ENCODE results near the gene RIMKLA. TPM values are rescaled to one million over a fixed set of nuclear protein-coding genes. Genes with fewer than 3 reads are reported as not detected.

RIMKLA gene
- total and polyA plus RNA-seq, 2 experiments from 2014 or later: 4.1 to 6.6 TPM

DNA sequence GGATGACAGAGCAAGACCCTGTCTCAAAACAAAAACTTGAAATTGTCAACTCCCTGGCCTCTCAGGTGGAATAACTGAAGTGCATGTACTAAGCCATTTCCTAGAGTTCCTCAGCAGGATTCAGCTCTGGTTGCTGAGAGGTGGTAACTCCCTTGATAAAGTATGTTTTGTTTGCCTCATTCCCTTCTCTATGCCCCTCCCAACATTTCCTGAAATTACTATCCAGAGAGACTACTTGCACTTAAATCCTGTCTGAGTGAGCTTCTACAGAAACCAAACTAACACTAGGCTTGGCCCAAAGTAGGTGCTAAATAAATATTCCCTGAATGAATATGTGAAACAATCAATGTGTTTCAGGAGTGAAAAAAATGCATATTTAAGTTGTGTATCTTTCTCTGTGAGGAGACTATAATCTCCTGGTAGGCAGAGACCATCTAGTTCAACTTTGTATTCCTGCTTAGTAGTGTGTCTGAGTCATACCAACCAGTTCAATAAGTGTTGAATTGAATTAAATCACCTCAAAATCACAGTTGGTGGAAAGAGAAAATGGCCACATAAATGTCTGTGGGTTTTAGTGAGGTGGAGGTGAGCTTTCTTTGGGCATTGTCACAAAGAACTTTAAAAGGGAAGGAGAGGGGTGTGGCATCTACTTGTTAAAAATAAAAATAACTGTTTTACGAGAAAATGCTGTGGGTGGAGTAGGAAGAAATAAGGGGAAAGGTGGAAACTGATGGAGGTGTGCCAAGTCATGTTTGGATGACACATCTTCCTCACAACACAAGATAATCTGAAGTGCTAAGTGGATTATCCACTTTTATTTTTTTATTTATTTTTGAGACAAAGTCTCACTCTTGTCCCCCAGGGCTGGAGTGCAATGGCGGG is 12.6 kb downstream of the RIMKLA start:
- Histone ChIP-seq H4K20me1 (replicated peaks; ENCODE audit: insufficient read depth) (no peaks in the 10 kb centered on the region), H3K36me3 (ENCODE audit: insufficient read depth) (no peaks in the 10 kb centered on the region), H3K79me2 (replicated peaks; ENCODE audit: insufficient read depth) (no peaks in the 10 kb centered on the region), H3K27ac (ENCODE audit: low read depth) (no peak overlapping the region), H3K4me1 (ENCODE audit: insufficient read depth) (no peaks in the 10 kb centered on the region), H3K4me3 (no peak overlapping the region), H3K9me2 (ENCODE audit: insufficient read depth) (no peaks in the 10 kb centered on the region), H3K4me2 (no peak overlapping the region), H3F3A (replicated peaks; ENCODE audit: low read depth) (no peaks in the 10 kb centered on the region), H2AFZ (no peak overlapping the region), H3K27me3 (ENCODE audit: insufficient read depth) (no peaks in the 10 kb centered on the region)
- Mint-ChIP-seq H3K27ac (peak overlapping the region; percentile 26; the same call in 1 of the 2 replicates), H3K4me3 (no peak overlapping the region), H3K9me3 (no peaks in the 10 kb centered on the region), H3K36me3 (ENCODE audit: low read depth) (no peaks in the 10 kb centered on the region), H3K4me1 (no peaks in the 10 kb centered on the region), H3K27me3 (ENCODE audit: insufficient read depth, low read depth, poor library complexity) (no peaks in the 10 kb centered on the region)
- no peak for ATAC-seq
- DNase-seq (ENCODE audit: low spot score): no peak
- no peak for TF ChIP-seq JUNB (IDR thresholded peaks at IDR 0.05; ENCODE audit: unreplicated experiment)
- no peak for TF ChIP-seq CTCF (conservative IDR thresholded peaks at IDR 0.05; ENCODE audit: low read depth in 2 of 2)
- no peak for TF ChIP-seq STAT1 (IDR thresholded peaks at IDR 0.05; ENCODE audit: unreplicated experiment)
- TF ChIP-seq ZNF331 (CRISPR knock-in tag; IDR thresholded peaks at IDR 0.05; ENCODE audit: low read depth): no peak
- TF ChIP-seq EZH2phosphoT487 (IDR thresholded peaks at IDR 0.05; ENCODE audit: unreplicated experiment): no peak
- TF ChIP-seq ZNF462 (CRISPR knock-in tag; IDR thresholded peaks at IDR 0.05): no peak
- no peak for TF ChIP-seq POLR2AphosphoS5 (IDR thresholded peaks at IDR 0.05; ENCODE audit: low read depth)
- TF ChIP-seq CREB1 (CRISPR knock-in tag; IDR thresholded peaks at IDR 0.05; ENCODE audit: low read depth): no peak
- TF ChIP-seq ZNF114 (CRISPR knock-in tag; IDR thresholded peaks at IDR 0.05): no peak
- TF ChIP-seq EZH2 (IDR thresholded peaks at IDR 0.05; ENCODE audit: low read depth, unreplicated experiment): no peak
- TF ChIP-seq REST (IDR thresholded peaks at IDR 0.05; ENCODE audit: unreplicated experiment): no peak
- no peak for TF ChIP-seq ETS1 (IDR thresholded peaks at IDR 0.05)
- no peak for TF ChIP-seq NANOG (IDR thresholded peaks at IDR 0.05; ENCODE audit: borderline replicate concordance)

All from GM23338 (cell line).